Kidney (tissue), 14 donors: ENCODE data around the gene BFSP2. TPM values are rescaled to one million over a fixed set of nuclear protein-coding genes. Genes with fewer than 3 reads are reported as not detected.

ENCODE experiments used
- DNase-seq, 5 donors: peaks; one replicate each; pipeline ENCODE4 v3.0.0-alpha.2; 2013 to 2020
- FAIRE-seq: peaks from 2 replicates; lab custom pipeline; 2012; peaks lifted over from hg19 to GRCh38; lab: Jason Lieb, UNC
- H3K27ac ChIP-seq, 2 donors: one replicate each; pipeline ENCODE4 v1.7.0; 2013; ENCODE audit warnings: low read depth in 2 of 2, low read length in 2 of 2, inconsistent platforms in 1 of 2
- H3K27me3 ChIP-seq: one replicate; pipeline ENCODE4 v1.7.1; 2013; ENCODE audit warnings: low read length, inconsistent platforms; ENCODE audit not compliant: control insufficient read depth, insufficient read depth
- H3K36me3 ChIP-seq, 3 donors: one replicate each; pipeline versions ENCODE4 v1.7.0 to v1.7.1; 2013; ENCODE audit warnings: low read length in 3 of 3, control low read depth in 1 of 3, inconsistent platforms in 1 of 3; ENCODE audit not compliant: insufficient read depth in 3 of 3, control insufficient read depth in 2 of 3
- H3K4me1 ChIP-seq, 3 donors: one replicate each; pipeline versions ENCODE4 v1.7.0 to v1.7.1; 2013; ENCODE audit warnings: low read length in 3 of 3, inconsistent platforms in 1 of 3, low read depth in 1 of 3; ENCODE audit not compliant: control insufficient read depth in 2 of 3, insufficient read depth in 2 of 3
- H3K4me3 ChIP-seq, 3 donors: one replicate each; pipeline versions ENCODE4 v1.7.0 to v1.8.1; 2013; ENCODE audit warnings: low read length in 3 of 3, control low read depth in 1 of 3, inconsistent platforms in 1 of 3
- H3K9ac ChIP-seq, 3 donors: one replicate each; pipeline versions ENCODE4 v1.7.0 to v1.7.1; 2013; ENCODE audit warnings: low read length in 3 of 3, control low read depth in 1 of 3, inconsistent platforms in 1 of 3
- H3K9me3 ChIP-seq, 3 donors: one replicate each; pipeline versions ENCODE4 v1.7.0 to v1.7.1; 2013; ENCODE audit warnings: low read length in 3 of 3, control low read depth in 1 of 3, inconsistent platforms in 1 of 3; ENCODE audit not compliant: control insufficient read depth in 2 of 3, insufficient read depth in 1 of 3
- CTCF ChIP-seq: IDR thresholded peaks from 3 replicates; pipeline ENCODE4 v1.5.1; 2012; ENCODE audit warnings: mild to moderate bottlenecking, moderate library complexity, borderline replicate concordance; ENCODE audit not compliant: insufficient read depth; ENCODE audit errors: extremely low read depth
- intact Hi-C: fragments of 100-400 bp; cut with DNase I; formaldehyde crosslinking; loops from one replicate; pipeline ENCODE4 v1.11.1; 2022
- polyA plus RNA-seq: library from polyadenylated mRNA; stranded (reverse); fragments of 350-450 nt; fragmentation: Illumina TruSeq; extraction: RNeasy Lipid Tissue Mini Kit (QIAGEN cat#74804); gene quantifications from one replicate; pipeline ENCODE4 v1.2.3, GENCODE V29; 2014; ENCODE audit warnings: low read depth, low replicate concordance; ENCODE audit not compliant: insufficient read depth
- total RNA-seq: library from RNA; stranded (reverse); fragmentation: NEBNext Ultra II Directional; extraction: Animal tissue kit (Norgen Biotek cat#: 25700); gene quantifications from one replicate; pipeline ENCODE4 v1.2.1, GENCODE V29; 2021
- donor health status: control.
- donor health status: control.
- donor health status: control.
- donor health status: control.
- donor health status: control.
- donor health status: DM: yes; HTN: yes; CAD: no.
- donor health status: Normal renal cell carcinoma (clear cell type).

The BFSP2 gene
- total and polyA plus RNA-seq, 2 donors from 2014 or later = 0.41 to 0.86 TPM

GRCh38 chr3:133396906-133397305 is 3.0 kb upstream of the BFSP2 start:
- no peak overlapping the region for H3K4me3 ChIP-seq
- no peaks in the 10 kb centered on the region for H3K9me3 ChIP-seq
- H3K9ac ChIP-seq = no peak overlapping the region
- DNase-seq (no peak), FAIRE-seq (no peak)
- H3K27ac ChIP-seq = no peak overlapping the region
- TF ChIP-seq CTCF = no peak
- no peaks in the 10 kb centered on the region for H3K4me1 ChIP-seq
- no peaks in the 10 kb centered on the region for H3K27me3 ChIP-seq
- no peaks in the 10 kb centered on the region for H3K36me3 ChIP-seq
- intact Hi-C loops = no loop called here

DNA sequence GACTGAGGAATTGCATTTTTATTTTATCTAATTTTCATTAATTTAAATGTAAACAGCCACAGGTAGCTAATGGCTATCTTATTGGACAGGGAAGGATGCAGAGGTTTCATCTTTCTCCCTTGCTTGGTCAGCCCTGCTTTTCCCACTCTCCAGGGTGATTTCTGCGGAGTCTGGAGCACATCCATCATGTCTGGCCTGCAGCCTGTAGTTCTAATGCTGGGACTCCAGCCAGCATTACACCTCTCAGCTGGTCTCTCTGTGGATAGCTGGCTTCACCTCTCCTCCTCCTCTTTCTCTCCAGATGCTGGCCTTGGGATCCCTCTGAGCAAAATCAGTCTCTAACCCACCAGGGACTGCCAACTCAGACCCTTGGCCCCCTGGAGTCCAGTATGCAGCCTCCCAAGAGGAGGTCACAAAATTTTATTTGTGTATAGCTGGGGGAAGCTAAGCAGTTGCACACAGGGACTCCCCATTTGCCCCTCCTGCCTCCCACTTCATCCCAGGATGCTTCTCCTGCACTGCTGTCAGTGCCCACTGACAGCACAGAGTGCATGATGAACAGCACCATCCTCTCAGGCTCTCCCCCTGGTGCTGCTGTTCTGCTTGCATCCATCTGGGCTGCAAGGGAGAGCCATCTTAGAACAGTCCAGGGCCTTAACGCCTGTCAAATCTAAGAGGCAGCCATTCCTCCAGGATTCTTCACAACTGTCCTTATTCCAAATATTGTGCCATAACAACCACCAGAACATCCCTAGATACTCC is 1.7 kb downstream of the BFSP2 start:
- Histone ChIP-seq H3K9ac (no peak overlapping the region), H3K9me3 (no peaks in the 10 kb centered on the region), H3K27me3 (no peaks in the 10 kb centered on the region), H3K27ac (no peak overlapping the region), H3K4me3 (no peak overlapping the region), H3K4me1 (no peaks in the 10 kb centered on the region), H3K36me3 (no peaks in the 10 kb centered on the region)
- intact Hi-C loops = no loop called here
- FAIRE-seq = no peak
- no peak for TF ChIP-seq CTCF
- DNase-seq = peak in 1 of 5 donors; percentile 40

DNA sequence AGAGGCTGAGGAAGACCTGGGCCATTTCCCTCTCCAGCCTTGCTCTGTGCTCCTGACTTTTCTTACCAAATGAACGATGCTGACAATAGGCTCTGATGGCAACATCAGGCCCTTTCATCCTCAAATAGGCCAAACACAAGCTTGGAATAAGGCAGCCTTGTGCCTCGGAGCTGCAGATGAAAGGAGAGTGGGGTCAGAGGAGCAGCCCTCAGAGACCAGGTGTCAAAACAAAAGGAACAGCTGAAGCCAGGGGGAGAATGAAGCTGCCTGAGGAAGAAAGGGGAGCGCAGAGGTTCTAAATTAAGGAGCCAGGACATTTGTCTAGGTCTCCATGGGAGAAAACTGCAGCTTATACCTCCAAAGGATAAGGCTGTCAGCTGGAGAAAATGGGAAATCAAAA is 5.1 kb downstream of the BFSP2 start:
- intact Hi-C loops = no loop called here
- no peaks in the 10 kb centered on the region for H3K4me1 ChIP-seq
- no peak overlapping the region for H3K4me3 ChIP-seq
- FAIRE-seq (no peak), DNase-seq (peak in 1 of 5 donors; percentile 19)
- no peak for TF ChIP-seq CTCF
- no peaks in the 10 kb centered on the region for H3K27me3 ChIP-seq
- no peak overlapping the region for H3K27ac ChIP-seq
- H3K9me3 ChIP-seq = no peaks in the 10 kb centered on the region
- no peaks in the 10 kb centered on the region for H3K36me3 ChIP-seq
- H3K9ac ChIP-seq = no peak overlapping the region
